Bone marrow (tissue), 2 donors: Measurements from ENCODE around the gene ASTN2.

Source experiments
- DNase-seq, 2 donors: peaks; one replicate each; lab custom pipeline; 2025; lab: John Stamatoyannopoulos, UW

Gene ASTN2

GRCh38 chr9:117116084-117116483 is 298.8 kb downstream of the ASTN2 start:
- DNase-seq = no peak

- no peak for DNase-seq
Measured at GRCh38 chr9:117114768-117115167, 300.1 kb downstream of the ASTN2 start.

- no peak for DNase-seq
Measured at GRCh38 chr9:117104716-117105495, 310.0 kb downstream of the ASTN2 start.

GRCh38 chr9:117104206-117104605 is 310.7 kb downstream of the ASTN2 start:
- no peak for DNase-seq

DNA sequence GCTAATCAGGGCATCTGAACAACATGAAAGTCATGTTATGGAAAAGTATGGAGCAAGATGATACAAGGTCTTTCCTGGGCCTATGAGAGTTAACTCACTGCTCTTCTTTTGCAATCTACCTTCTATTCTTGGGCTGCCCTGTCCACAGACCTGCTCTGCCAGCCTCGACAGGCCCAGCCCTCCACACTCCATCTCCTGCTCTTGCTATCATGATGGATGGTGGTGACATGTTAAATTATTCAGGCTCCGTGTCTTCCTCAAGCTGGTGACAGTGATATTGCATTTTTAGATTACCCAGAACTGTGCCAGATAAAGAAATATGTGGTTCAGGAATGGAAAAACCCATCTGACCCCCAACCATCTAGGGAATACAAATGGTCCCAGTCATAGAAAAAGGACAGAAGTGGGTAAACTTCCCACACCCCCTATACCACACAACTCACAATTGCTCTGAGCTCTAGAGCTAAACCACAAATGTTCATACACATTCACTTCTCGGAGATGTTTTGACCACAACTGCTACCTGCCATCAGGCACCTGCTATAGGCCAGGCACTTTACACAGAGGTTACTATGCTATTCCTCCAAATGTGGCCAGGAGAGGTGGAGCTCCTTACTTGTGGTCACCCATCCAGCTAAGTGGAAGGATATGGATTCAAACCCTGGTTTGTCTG is 311.3 kb downstream of the ASTN2 start:
- no peak for DNase-seq

- no peak for DNase-seq
Measured at GRCh38 chr9:117101008-117101407, 313.8 kb downstream of the ASTN2 start.

- no peak for DNase-seq
Measured at GRCh38 chr9:117098331-117098730, 316.5 kb downstream of the ASTN2 start.

GRCh38 chr9:117097761-117098160 is 317.1 kb downstream of the ASTN2 start:
- no peak for DNase-seq

- no peak for DNase-seq
Measured at GRCh38 chr9:117096138-117096537, 318.7 kb downstream of the ASTN2 start.

DNA sequence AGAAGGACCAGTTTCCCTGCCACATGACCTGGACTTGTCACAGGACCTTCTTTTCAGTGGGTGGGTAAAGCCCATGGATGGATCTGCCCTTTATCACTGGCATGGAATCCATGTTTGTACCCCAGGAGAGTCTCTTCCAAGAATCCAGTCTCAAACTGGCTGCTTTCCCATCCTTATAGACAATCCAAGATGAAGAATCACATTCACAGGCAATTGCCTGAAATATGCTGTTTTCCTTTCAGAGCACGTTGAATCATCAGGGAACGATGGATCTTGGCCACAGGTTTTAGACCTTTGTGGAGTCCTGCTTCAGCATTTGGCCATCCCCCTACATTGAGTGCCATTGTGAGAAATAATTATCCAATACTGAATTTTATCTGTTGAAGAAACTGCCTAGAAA is 319.8 kb downstream of the ASTN2 start:
- no peak for DNase-seq

DNA sequence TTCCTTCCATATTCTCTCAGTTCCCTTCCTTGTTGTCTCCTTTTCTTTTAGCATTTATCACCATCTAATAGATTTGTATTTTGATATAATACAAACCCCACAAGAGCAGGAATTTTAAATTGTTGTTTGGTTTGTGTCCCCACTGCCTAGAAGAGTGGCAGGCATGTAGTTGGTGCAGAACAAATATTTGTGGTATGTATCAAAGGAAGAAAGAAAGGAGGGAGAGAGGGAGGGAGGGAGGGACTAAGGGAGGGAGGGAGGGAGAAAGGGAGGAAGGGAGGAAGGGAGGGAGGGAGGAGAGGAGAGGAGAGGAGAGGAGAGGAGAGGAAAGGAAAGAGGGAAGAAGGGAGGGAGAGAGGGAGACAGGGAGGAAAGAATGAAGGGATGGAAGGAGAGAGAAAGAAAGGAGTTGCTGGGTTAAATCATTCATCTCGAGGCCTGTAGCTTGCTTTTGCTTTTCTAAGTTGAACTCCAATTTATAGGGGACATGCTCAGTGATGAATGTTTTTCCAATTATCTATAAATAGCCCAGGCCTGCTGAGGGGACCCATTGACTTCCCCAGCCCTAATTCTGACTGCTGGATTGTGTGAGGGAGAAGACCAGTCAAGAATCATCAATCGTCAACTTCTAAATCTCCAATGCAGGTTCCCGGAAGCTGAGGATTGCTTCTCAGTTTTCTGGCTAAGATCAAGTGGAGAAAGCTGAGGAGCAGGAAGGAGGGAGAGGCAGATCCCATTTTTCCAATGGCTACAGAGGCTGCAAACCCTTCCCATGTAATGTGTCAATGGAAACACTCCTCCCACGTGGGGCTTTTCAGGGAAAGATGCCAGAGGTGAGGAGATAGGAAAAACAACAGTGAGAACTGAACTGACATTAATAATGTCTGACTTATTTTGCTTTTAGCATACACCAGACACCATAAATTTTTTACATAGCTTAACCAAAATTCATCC is 320.7 kb downstream of the ASTN2 start:
- DNase-seq = no peak

DNA sequence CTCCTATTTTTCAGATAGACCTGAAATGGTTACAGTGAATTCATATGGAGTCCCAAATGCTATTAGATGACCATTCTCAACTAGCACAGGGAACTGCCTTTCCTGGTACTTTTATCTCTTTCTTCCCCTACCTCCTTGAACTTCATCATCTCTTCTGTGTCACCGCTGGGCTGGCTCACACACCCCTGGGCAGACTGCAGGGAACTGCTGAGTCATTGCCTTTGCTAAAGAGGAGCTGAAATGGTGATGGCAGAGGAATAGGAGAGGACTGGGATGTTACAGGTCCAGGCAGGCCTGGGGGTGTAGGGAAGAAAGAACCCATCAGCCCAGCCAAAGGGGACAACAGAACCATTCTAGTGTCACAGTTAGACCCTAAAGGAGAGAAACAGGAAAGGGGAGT is 322.3 kb downstream of the ASTN2 start:
- no peak for DNase-seq

GRCh38 chr9:117091529-117091928 is 323.3 kb downstream of the ASTN2 start:
- no peak for DNase-seq

GRCh38 chr9:117088786-117089185 is 326.1 kb downstream of the ASTN2 start:
- DNase-seq = no peak

- no peak for DNase-seq
Measured at GRCh38 chr9:117088140-117088539, 326.7 kb downstream of the ASTN2 start.

DNA sequence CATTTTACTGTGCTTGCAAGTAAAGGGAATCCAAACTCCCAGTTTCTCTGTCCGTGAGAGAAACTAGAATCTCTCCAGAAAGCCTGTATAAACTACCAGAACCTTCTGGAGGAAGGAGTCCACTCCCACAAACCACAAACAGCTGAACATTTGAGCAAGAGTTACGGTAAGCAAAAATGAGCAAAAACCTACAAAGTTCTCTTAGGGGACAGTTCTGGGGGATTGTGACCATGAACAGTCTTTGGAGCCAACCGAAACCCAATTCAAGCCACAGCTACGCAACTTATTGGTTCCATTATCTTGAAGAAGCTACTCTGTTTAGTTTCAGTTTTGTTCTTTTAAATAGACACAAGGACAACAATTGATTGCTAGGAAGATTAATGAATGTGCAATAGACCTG is 330.6 kb downstream of the ASTN2 start:
- no peak for DNase-seq

DNA sequence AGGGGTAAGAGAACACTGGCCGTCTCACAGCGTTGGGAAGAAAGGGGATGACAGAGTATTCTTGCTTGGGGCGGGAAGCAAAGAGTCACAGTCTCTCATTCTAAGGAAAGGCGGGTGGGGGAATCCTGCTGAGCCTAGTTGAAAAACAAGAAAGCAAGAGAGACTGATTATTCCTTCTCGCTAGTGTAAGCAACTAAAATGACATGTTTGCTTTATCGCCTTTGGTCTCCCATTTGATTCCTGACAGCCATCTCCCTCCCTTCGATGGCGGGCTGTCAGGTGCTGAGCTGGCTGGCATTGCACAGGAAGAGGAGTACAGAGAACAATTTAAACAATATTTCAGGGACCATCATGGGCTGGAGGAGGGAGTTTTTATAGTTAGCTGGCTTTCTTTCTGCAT is 331.3 kb downstream of the ASTN2 start:
- DNase-seq = no peak

GRCh38 chr9:117081641-117082317 is 333.1 kb downstream of the ASTN2 start:
- no peak for DNase-seq

GRCh38 chr9:117080765-117081390 is 334.0 kb downstream of the ASTN2 start:
- DNase-seq = no peak

GRCh38 chr9:117076571-117077290 is 338.1 kb downstream of the ASTN2 start:
- DNase-seq = no peak

GRCh38 chr9:117075636-117076035 is 339.2 kb downstream of the ASTN2 start:
- no peak for DNase-seq
